ENCODE data around the gene AFF3. TPM values are rescaled to one million over a fixed set of nuclear protein-coding genes. Genes with fewer than 3 reads are reported as not detected.

The AFF3 gene
- total and polyA plus RNA-seq, 9 donors: 2.4 to 7.2 (median 3.7) TPM

DNA sequence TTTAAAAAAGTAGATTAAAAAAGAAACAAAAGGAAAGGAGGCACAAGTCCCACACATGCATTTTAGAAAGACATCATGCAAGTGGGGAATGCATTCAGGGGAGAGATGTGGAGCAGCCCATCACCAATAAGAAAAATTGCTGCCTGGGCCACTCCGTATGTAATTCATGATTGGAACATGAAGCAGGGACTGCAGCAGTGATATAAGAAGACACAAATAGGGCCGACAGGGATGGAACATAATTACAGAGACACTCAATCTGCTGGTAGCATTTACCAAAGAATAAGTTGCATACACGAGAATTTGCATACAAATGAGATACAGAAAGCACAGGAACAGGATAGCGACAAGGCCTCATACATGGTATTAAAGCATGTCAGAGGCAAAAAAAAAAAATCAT, 6.5 kb upstream of the AFF3 start:
- no peaks in the 10 kb centered on the region for H3K27me3 ChIP-seq (ENCODE audit: control insufficient read depth, insufficient read depth, low read length)
- 79% methylated on average over 2 of the region's 4 CpGs for WGBS (ENCODE audit: insufficient coverage)
- H3K27ac ChIP-seq (ENCODE audit: low read length): no peak overlapping the region

DNA sequence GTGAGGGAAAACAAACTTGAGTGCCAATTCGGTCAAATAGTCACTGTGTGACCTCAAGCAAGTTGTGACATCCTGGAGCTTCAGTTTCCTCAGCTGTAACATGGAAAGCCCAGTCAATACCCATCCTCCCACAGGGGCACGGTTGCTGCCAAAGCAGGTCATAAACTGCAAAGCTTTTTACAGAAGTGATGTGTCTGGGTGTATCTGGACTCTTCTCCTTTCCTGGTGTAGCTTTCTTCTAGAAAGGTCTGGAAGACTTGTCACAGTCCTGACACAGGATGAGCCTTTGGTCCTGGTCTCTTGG, 4.2 kb upstream of the AFF3 start:
- no peaks in the 10 kb centered on the region for H3K27me3 ChIP-seq (ENCODE audit: control insufficient read depth, insufficient read depth, low read length)
- WGBS (ENCODE audit: insufficient coverage): 83% methylated on average over 1 of the region's 2 CpGs
- H3K27ac ChIP-seq (ENCODE audit: low read length): no peak overlapping the region
- H3K36me3 ChIP-seq (ENCODE audit: control insufficient read depth, insufficient read depth, low read length): no peaks in the 10 kb centered on the region
- no peak for DNase-seq
- no peaks in the 10 kb centered on the region for H3K4me1 ChIP-seq (ENCODE audit: control insufficient read depth, insufficient read depth, low read length)
- H3K9me3 ChIP-seq (replicated peaks; ENCODE audit: control insufficient read depth, low read depth, low read length): no peaks in the 10 kb centered on the region
- H3K4me3 ChIP-seq (ENCODE audit: low read length): no peak overlapping the region

More for the DNA sequence above, 6.5 kb upstream of the AFF3 start:
- no peaks in the 10 kb centered on the region for H3K4me1 ChIP-seq (ENCODE audit: control insufficient read depth, insufficient read depth, low read length)
- H3K36me3 ChIP-seq (ENCODE audit: control insufficient read depth, insufficient read depth, low read length): no peaks in the 10 kb centered on the region
- no peak overlapping the region for H3K4me3 ChIP-seq (ENCODE audit: low read length)
- DNase-seq: no peak
- H3K9me3 ChIP-seq (replicated peaks; ENCODE audit: control insufficient read depth, low read depth, low read length): no peaks in the 10 kb centered on the region

DNA sequence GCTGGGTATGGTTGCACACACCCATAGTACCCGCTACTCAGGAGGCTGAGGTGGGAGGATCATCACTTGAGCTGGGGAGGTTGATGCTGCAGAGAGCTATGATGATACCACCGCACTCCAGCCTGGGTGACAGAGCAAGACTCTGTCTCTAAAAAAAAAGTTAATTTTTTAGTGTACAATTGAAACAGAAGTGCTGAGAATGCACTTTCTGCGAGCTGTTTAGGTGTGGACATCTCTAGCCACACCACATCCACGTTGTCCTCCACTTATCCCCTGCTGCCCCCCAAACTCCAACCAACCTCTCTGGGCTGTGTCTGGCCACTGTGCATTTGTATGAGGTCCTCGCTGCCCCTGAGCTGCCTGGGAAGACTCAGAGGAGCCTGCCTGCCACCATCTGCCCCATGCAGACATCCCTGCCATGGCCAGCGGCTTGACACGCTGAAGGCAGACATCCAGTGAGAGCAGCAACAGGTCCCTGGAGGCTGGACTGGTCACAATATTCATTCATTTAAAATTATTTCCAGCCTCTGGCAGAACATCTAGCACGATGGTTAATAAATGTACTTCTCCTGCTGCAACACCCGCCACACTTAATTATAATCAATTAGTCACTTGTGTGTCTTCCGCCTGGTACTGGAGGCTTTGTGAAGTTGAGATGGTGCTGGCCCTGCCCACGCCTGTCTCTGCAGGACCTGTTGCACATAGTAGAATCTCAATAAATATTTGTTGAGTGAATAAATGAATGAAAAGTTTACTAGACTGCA, 3.7 kb upstream of the AFF3 start:
- WGBS (ENCODE audit: insufficient coverage): 76% methylated on average over 4 of the region's 11 CpGs
- no peaks in the 10 kb centered on the region for H3K36me3 ChIP-seq (ENCODE audit: control insufficient read depth, insufficient read depth, low read length)
- H3K4me3 ChIP-seq (ENCODE audit: low read length): no peak overlapping the region
- no peak for DNase-seq
- H3K27me3 ChIP-seq (ENCODE audit: control insufficient read depth, insufficient read depth, low read length): no peaks in the 10 kb centered on the region
- no peaks in the 10 kb centered on the region for H3K4me1 ChIP-seq (ENCODE audit: control insufficient read depth, insufficient read depth, low read length)
- H3K9me3 ChIP-seq (replicated peaks; ENCODE audit: control insufficient read depth, low read depth, low read length): no peaks in the 10 kb centered on the region
- no peak overlapping the region for H3K27ac ChIP-seq (ENCODE audit: low read length)

DNA sequence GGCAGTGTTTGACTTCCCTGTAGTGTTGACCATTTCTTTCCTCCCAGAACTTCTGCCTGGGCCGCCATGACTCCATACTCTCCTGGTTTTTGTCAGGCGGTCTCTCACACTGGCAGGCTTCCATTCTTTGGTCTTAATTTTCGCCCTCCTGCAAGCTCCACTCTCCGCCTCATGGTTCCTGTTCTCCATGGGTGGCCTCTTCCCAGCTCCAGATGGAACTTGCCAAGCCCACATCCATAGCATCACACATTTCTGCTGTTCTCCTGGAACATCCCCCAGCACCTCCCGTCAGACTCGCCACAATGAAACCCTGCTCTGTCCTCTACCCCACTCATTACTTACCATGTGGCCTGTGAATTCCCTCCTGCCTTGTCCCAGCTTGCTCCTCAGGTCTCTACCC, 896 bp upstream of the AFF3 start:
- 92% methylated on average over 6 of the region's 6 CpGs for WGBS (ENCODE audit: insufficient coverage)
- DNase-seq: no peak
- no peaks in the 10 kb centered on the region for H3K9me3 ChIP-seq (replicated peaks; ENCODE audit: control insufficient read depth, low read depth, low read length)
- no peaks in the 10 kb centered on the region for H3K36me3 ChIP-seq (ENCODE audit: control insufficient read depth, insufficient read depth, low read length)
- H3K4me3 ChIP-seq (ENCODE audit: low read length): no peak overlapping the region
- no peaks in the 10 kb centered on the region for H3K27me3 ChIP-seq (ENCODE audit: control insufficient read depth, insufficient read depth, low read length)
- H3K4me1 ChIP-seq (ENCODE audit: control insufficient read depth, insufficient read depth, low read length): no peaks in the 10 kb centered on the region
- H3K27ac ChIP-seq (ENCODE audit: low read length): no peak overlapping the region

DNA sequence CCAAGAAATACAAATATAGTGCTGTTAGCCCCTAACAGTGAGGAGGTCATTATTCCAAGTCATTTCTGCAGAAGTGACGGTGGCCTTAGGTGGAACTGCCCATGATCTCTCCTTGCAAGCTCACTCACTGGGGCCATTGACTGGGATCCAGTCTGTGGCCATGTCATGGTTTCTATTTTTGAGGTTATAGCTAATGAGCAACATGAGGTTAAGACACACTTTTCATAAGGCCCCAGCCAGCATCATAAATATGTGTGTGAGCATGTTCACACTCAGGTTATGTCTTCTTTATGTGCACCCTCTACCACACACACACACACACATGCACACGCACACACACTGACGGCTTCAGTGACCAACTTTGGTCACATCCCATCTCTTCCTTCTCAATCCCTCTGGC, 484 bp downstream of the AFF3 start:
- H3K9me3 ChIP-seq (replicated peaks; ENCODE audit: control insufficient read depth, low read depth, low read length): no peaks in the 10 kb centered on the region
- H3K27ac ChIP-seq (ENCODE audit: low read length): no peak overlapping the region
- no peaks in the 10 kb centered on the region for H3K27me3 ChIP-seq (ENCODE audit: control insufficient read depth, insufficient read depth, low read length)
- no peak for DNase-seq
- no peaks in the 10 kb centered on the region for H3K36me3 ChIP-seq (ENCODE audit: control insufficient read depth, insufficient read depth, low read length)
- peak overlapping the region; percentile 10 for H3K4me3 ChIP-seq (ENCODE audit: low read length)
- 75% methylated on average over 2 of the region's 3 CpGs for WGBS (ENCODE audit: insufficient coverage)
- no peaks in the 10 kb centered on the region for H3K4me1 ChIP-seq (ENCODE audit: control insufficient read depth, insufficient read depth, low read length)

DNA sequence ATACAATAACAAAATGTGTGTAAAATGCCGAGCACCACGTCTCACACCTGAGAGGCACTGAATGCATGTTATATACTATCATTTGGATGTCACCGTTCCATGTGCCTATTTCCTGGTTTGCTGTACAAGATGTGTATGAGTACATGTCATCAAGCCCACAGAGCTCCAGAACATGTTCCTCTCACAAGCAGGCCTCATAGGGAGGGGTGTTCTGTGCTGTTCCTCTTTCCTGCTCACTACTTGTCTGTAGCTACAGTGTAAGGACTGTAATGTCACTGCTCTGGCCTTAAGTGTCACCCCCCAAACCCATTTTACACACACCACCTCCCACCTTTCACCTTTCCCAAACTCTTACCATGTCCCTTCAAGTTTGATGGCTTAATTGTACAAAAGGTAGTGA, 1.8 kb downstream of the AFF3 start:
- H3K4me3 ChIP-seq (ENCODE audit: low read length): no peak overlapping the region
- H3K36me3 ChIP-seq (ENCODE audit: control insufficient read depth, insufficient read depth, low read length): no peaks in the 10 kb centered on the region
- no peaks in the 10 kb centered on the region for H3K27me3 ChIP-seq (ENCODE audit: control insufficient read depth, insufficient read depth, low read length)
- no CpG with 5 or more reads among the region's 3 CpGs for WGBS (ENCODE audit: insufficient coverage)
- no peaks in the 10 kb centered on the region for H3K9me3 ChIP-seq (replicated peaks; ENCODE audit: control insufficient read depth, low read depth, low read length)
- no peak overlapping the region for H3K27ac ChIP-seq (ENCODE audit: low read length)
- DNase-seq: peak; percentile 32
- no peaks in the 10 kb centered on the region for H3K4me1 ChIP-seq (ENCODE audit: control insufficient read depth, insufficient read depth, low read length)

DNA sequence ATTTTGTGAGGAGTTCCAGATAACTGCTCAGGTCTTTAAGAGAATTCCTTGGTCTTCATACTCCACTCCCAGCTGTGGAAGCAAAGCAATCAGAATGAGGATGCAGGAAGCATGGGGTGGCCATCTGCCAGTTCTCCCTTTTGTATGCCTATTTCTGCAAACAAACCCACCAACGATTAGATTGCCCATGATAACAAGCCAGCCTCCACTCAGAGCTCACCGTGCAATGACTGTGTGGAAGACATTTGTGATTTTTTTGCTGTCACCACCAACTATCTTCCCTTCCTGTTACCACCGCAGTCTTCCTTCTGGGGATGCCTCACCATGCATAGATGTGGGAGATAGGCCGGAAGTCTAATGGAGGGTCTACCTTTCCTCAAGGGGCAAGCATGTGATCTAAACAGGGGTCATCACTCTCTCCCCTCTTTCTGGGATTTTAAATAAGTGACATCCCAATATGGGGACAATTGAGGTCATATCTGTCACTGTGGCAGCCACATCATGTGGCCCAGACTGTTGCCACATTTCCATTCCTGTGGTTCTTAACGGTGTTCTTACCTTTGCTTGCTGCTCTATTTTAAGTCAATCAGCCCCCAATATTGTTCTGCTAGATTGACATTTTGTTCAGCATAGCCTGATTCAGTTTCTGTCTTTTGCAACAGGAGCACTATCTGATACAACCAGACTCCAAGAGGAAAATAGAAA, 4.4 kb downstream of the AFF3 start:
- 88% methylated on average over 1 of the region's 5 CpGs for WGBS (ENCODE audit: insufficient coverage)
- DNase-seq: no peak
- no peak overlapping the region for H3K4me3 ChIP-seq (ENCODE audit: low read length)

DNA sequence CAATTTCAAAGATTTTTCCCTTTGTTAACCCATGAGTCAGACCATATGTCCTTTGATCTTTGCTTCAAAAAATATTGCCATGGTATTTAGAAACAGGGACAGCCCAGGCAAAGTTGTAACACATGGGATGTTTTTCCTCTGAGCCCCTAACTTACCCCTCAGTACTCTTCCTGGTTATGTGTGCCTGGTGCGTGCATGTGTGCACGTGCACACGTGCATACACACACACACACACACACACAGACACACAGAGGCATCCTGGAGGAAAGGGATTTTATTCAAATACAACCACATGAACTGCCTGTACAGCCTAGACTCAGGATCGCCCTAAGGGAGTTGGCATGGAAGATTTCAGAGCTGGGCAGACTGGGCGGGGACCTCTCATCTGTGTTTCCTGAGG, 5.1 kb downstream of the AFF3 start:
- H3K27ac ChIP-seq (ENCODE audit: low read length): no peak overlapping the region
- 67% methylated on average over 1 of the region's 5 CpGs for WGBS (ENCODE audit: insufficient coverage)

More for the DNA sequence above, 4.4 kb downstream of the AFF3 start:
- H3K27ac ChIP-seq (ENCODE audit: low read length): no peak overlapping the region
- no peaks in the 10 kb centered on the region for H3K27me3 ChIP-seq (ENCODE audit: control insufficient read depth, insufficient read depth, low read length)
- H3K4me1 ChIP-seq (ENCODE audit: control insufficient read depth, insufficient read depth, low read length): no peaks in the 10 kb centered on the region
- H3K9me3 ChIP-seq (replicated peaks; ENCODE audit: control insufficient read depth, low read depth, low read length): no peaks in the 10 kb centered on the region
- no peaks in the 10 kb centered on the region for H3K36me3 ChIP-seq (ENCODE audit: control insufficient read depth, insufficient read depth, low read length)

DNA sequence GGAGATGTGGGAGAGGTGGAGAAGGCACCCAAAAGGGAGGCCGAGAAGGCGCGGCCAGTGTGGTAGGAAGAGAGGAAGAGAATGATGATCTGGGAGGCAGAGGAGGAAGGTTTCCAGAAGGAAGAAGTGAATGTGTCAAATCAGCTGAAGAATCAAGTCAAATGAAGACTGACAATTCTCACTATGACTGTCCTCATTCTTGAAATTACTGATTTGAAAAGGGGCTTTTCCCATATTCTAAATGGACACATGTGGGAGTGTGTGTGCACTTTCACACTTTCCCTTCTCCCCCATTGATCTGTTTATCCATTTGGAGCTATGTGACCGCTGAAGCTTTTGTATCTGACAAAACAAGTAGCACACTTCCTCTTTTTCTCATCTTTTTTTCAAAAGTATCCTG, 6.1 kb downstream of the AFF3 start:
- WGBS (ENCODE audit: insufficient coverage): 97% methylated on average over 3 of the region's 4 CpGs
- H3K4me1 ChIP-seq (ENCODE audit: control insufficient read depth, insufficient read depth, low read length): no peaks in the 10 kb centered on the region
- no peak overlapping the region for H3K27ac ChIP-seq (ENCODE audit: low read length)
- no peaks in the 10 kb centered on the region for H3K36me3 ChIP-seq (ENCODE audit: control insufficient read depth, insufficient read depth, low read length)
- H3K27me3 ChIP-seq (ENCODE audit: control insufficient read depth, insufficient read depth, low read length): no peaks in the 10 kb centered on the region
- DNase-seq: no peak
- H3K4me3 ChIP-seq (ENCODE audit: low read length): no peak overlapping the region
- no peaks in the 10 kb centered on the region for H3K9me3 ChIP-seq (replicated peaks; ENCODE audit: control insufficient read depth, low read depth, low read length)

More for the DNA sequence above, 5.1 kb downstream of the AFF3 start:
- H3K36me3 ChIP-seq (ENCODE audit: control insufficient read depth, insufficient read depth, low read length): no peaks in the 10 kb centered on the region
- H3K27me3 ChIP-seq (ENCODE audit: control insufficient read depth, insufficient read depth, low read length): no peaks in the 10 kb centered on the region
- H3K4me3 ChIP-seq (ENCODE audit: low read length): no peak overlapping the region
- no peaks in the 10 kb centered on the region for H3K4me1 ChIP-seq (ENCODE audit: control insufficient read depth, insufficient read depth, low read length)
- no peak for DNase-seq
- H3K9me3 ChIP-seq (replicated peaks; ENCODE audit: control insufficient read depth, low read depth, low read length): no peaks in the 10 kb centered on the region

DNA sequence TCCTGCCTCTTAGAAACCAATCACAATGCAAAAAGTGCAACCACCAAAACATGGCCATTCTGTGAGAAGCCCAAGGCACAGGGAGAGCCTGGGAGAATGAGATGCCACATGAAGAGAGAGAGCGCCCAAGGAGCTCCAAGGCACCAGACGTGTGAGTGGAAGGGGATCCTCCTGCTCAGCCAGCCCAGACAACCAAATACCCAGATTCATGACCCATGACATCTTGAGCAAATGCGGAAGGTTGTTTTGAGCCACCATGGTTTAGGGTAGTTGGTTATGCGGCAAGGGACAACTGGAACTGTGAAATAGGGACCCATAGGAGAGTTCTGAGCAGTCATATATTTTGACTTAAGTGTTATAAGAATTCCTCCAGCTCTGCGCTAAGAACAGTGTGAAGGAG, 7.0 kb downstream of the AFF3 start:
- no peak overlapping the region for H3K27ac ChIP-seq (ENCODE audit: low read length)
- no peak overlapping the region for H3K4me3 ChIP-seq (ENCODE audit: low read length)
- no peaks in the 10 kb centered on the region for H3K36me3 ChIP-seq (ENCODE audit: control insufficient read depth, insufficient read depth, low read length)
- H3K27me3 ChIP-seq (ENCODE audit: control insufficient read depth, insufficient read depth, low read length): no peaks in the 10 kb centered on the region
- no peaks in the 10 kb centered on the region for H3K9me3 ChIP-seq (replicated peaks; ENCODE audit: control insufficient read depth, low read depth, low read length)
- 92% methylated on average over 1 of the region's 5 CpGs for WGBS (ENCODE audit: insufficient coverage)
- DNase-seq: no peak
- no peaks in the 10 kb centered on the region for H3K4me1 ChIP-seq (ENCODE audit: control insufficient read depth, insufficient read depth, low read length)

Measured in muscle of leg (tissue), 11 donors.